ENCODE results near the gene SLC35E1. TPM values are rescaled to one million over a fixed set of nuclear protein-coding genes. Genes with fewer than 3 reads are reported as not detected.

The SLC35E1 gene
- total RNA-seq, 1 experiment from 2014 or later = 36.3 TPM

DNA sequence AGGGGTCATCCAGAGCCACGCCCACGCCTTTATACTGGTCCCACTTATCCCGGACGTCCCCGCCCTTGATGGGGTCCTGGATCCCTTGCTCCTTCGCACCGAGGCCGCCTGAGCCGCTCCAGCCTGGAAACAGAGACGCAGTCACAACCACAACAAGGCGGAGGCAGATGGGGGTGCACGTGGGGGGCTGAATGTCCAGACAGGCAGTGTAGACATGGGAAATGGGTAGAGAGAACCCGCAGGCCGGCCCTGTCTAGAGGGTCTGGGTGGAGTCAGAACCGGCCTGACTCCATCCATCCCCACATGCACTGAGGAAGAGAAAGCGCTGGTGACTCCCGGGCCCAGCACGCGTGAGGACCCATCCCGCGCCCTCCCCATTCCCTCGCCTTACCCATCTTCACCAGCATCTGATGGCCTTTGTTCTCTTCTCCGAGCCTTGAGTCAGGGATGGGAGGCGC is 53.0 kb downstream of the SLC35E1 start:
- TF ChIP-seq, protein P1, sequence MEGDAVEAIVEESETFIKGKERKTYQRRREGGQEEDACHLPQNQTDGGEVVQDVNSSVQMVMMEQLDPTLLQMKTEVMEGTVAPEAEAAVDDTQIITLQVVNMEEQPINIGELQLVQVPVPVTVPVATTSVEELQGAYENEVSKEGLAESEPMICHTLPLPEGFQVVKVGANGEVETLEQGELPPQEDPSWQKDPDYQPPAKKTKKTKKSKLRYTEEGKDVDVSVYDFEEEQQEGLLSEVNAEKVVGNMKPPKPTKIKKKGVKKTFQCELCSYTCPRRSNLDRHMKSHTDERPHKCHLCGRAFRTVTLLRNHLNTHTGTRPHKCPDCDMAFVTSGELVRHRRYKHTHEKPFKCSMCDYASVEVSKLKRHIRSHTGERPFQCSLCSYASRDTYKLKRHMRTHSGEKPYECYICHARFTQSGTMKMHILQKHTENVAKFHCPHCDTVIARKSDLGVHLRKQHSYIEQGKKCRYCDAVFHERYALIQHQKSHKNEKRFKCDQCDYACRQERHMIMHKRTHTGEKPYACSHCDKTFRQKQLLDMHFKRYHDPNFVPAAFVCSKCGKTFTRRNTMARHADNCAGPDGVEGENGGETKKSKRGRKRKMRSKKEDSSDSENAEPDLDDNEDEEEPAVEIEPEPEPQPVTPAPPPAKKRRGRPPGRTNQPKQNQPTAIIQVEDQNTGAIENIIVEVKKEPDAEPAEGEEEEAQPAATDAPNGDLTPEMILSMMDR (conservative IDR thresholded peaks at IDR 0.05; ENCODE audit: low read depth, low read length) = no peak
- no peak for TF ChIP-seq EZH2 (IDR thresholded peaks at IDR 0.05; ENCODE audit: borderline replicate concordance, low read depth, low read length, poor library complexity, severe bottlenecking)
- Histone ChIP-seq H3K27me3 (replicated peaks; ENCODE audit: insufficient read depth, low read depth, low read length, poor library complexity) (no peaks in the 10 kb centered on the region), H3K36me3 (ENCODE audit: insufficient read depth, low read length, poor library complexity, severe bottlenecking) (peaks cover 73% of the 10 kb centered on the region), H3K27ac (ENCODE audit: low read depth, low read length, poor library complexity, severe bottlenecking) (no peak overlapping the region), H3K4me1 (ENCODE audit: insufficient read depth, low read length, poor library complexity, severe bottlenecking) (no peaks in the 10 kb centered on the region), H3K9me3 (ENCODE audit: low read depth, low read length, poor library complexity, severe bottlenecking) (no peaks in the 10 kb centered on the region), H3K4me3 (ENCODE audit: low read depth, low read length, poor library complexity, severe bottlenecking) (no peak overlapping the region)
- no peak for DNase-seq (ENCODE audit: low spot score)
- BruUV-seq (replicated peaks) = no TSS peak
- intact Hi-C loops (cut with micrococcal nuclease; ENCODE audit: unreplicated experiment) = no loop called here
- ChIA-PET POLR2A (ENCODE audit: low non-redundant PET) (no interaction called here), CTCF (no interaction called here)

DNA sequence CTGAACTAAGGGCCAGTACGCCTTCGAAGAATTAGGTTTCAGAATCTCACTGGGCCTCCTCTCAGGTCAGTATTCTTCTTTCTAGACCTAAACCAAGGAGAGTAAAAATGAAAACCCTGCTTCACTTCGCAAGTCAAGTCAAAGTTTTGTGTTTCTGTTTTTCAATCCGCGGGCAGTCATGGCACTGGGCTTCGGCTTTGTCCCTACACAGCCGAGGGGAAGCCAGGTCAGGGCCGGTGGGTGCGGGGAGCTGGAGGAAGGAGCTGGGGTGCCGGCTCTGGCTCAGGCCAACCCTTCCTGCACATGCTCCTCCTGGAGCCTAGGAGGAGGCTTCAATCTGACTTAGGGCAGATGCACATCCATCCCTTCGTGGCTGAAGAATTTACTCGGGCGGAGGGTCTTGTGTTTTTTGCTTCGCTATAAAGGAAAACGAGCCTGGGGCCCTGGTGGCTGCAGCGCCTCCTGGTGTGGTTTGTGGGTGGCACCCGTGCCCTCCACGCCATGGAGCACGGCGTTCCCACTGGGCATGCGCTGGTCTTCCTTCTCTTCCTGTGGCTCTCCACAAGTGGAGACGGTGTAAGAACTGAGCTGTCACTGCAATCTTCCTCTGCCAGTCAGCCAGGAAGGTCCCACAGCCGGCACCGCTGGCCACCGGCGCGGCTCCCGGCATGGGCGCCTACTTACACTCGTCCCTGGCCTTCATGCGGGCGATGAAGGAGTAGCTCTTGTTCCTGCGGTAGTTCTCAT is 53.6 kb downstream of the SLC35E1 start:
- ChIA-PET POLR2A (ENCODE audit: low non-redundant PET) (no interaction called here), CTCF (no interaction called here)
- Histone ChIP-seq H3K27ac (ENCODE audit: low read depth, low read length, poor library complexity, severe bottlenecking) (no peak overlapping the region), H3K9me3 (ENCODE audit: low read depth, low read length, poor library complexity, severe bottlenecking) (no peaks in the 10 kb centered on the region), H3K4me3 (ENCODE audit: low read depth, low read length, poor library complexity, severe bottlenecking) (no peak overlapping the region), H3K36me3 (ENCODE audit: insufficient read depth, low read length, poor library complexity, severe bottlenecking) (peaks cover 66% of the 10 kb centered on the region), H3K4me1 (ENCODE audit: insufficient read depth, low read length, poor library complexity, severe bottlenecking) (no peaks in the 10 kb centered on the region), H3K27me3 (replicated peaks; ENCODE audit: insufficient read depth, low read depth, low read length, poor library complexity) (no peaks in the 10 kb centered on the region)
- no peak for DNase-seq (ENCODE audit: low spot score)
- no peak for TF ChIP-seq EZH2 (IDR thresholded peaks at IDR 0.05; ENCODE audit: borderline replicate concordance, low read depth, low read length, poor library complexity, severe bottlenecking)
- TF ChIP-seq, protein P1 (conservative IDR thresholded peaks at IDR 0.05; ENCODE audit: low read depth, low read length) = peak; percentile 28; the same call in 1 of the 2 replicates
- intact Hi-C loops (cut with micrococcal nuclease; ENCODE audit: unreplicated experiment) = no loop called here
- no TSS peak for BruUV-seq (replicated peaks)

DNA sequence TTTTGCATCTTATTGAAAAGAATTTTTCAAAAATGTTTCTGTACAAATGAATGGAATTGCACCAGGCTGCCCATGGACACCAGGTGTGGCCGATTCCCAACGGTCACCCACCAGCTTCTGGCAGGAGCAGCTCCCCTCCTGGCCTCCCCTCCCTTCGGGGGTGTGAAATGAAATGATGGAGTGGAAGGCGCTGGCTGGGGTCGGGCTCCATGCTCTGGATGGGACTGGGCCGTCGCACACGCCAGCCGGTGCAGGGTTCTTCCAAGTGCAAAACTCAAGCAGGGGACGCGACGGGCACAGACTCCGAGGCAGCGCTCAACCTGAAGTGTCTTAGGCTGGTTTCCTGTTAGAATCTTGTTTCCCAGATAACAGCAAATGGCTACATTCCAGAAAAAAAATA is 54.2 kb downstream of the SLC35E1 start:
- H3K36me3 ChIP-seq (ENCODE audit: insufficient read depth, low read length, poor library complexity, severe bottlenecking) = peaks cover 61% of the 10 kb centered on the region
- H3K4me1 ChIP-seq (ENCODE audit: insufficient read depth, low read length, poor library complexity, severe bottlenecking) = no peaks in the 10 kb centered on the region
- no peaks in the 10 kb centered on the region for H3K27me3 ChIP-seq (replicated peaks; ENCODE audit: insufficient read depth, low read depth, low read length, poor library complexity)
- TSS peak; percentile 93 for BruUV-seq (replicated peaks)
- no peak for DNase-seq (ENCODE audit: low spot score)
- no peaks in the 10 kb centered on the region for H3K9me3 ChIP-seq (ENCODE audit: low read depth, low read length, poor library complexity, severe bottlenecking)
- no peak overlapping the region for H3K27ac ChIP-seq (ENCODE audit: low read depth, low read length, poor library complexity, severe bottlenecking)
- ChIA-PET POLR2A (ENCODE audit: low non-redundant PET) (no interaction called here), CTCF (no interaction called here)
- intact Hi-C loops (cut with micrococcal nuclease; ENCODE audit: unreplicated experiment) = no loop called here
- H3K4me3 ChIP-seq (ENCODE audit: low read depth, low read length, poor library complexity, severe bottlenecking) = no peak overlapping the region
- no peak for TF ChIP-seq EZH2 (IDR thresholded peaks at IDR 0.05; ENCODE audit: borderline replicate concordance, low read depth, low read length, poor library complexity, severe bottlenecking)
- TF ChIP-seq, protein P1 (conservative IDR thresholded peaks at IDR 0.05; ENCODE audit: low read depth, low read length) = no peak
